GDM1 (cell line): ENCODE data around the gene PRKAR2B.
A peak's percentile ranks its signal among the peaks of the same experiment; 100 is the strongest.

ENCODE experiments used
- DNase-seq: peaks from one replicate; lab custom pipeline; 2025; lab: John Stamatoyannopoulos, UW

PRKAR2B gene

DNA sequence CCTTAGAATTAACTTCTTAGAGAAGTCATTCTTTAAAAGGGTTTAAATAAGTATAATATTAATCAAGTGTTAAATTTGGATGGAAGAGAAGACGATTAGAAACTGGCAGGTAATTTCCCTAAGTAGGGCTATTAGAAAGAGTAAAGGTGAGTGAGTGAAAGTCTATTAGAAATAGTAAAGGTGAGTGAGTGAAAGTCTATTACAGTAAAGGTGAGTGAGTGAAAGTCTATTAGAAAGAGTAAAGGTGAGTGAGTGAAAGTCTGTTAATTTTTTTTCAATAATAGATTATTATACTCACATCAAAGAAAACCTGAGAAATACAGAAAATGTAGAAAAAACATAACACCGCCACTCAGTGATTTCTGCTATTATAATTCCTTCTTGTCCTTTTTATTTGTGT, 113.5 kb downstream of the PRKAR2B start:
- DNase-seq = no peak

DNA sequence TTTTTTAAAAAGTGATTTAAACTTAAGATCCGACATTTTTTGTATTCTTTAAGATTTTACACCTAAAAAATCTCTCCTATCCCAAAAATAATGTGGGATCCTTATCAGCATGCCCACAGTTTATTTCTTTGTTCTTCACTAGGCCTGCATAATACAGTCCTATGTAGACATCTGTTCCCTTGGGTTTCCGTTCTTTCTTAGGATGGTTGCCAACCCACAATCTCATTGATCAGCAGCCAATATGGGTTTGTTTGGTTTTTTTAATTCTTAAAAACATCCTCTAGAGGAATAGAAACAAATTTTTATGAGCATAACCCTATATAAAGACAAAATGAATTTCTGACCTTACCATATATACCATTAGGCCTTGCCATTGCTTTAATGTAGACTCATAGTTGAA, 115.9 kb downstream of the PRKAR2B start:
- DNase-seq = no peak

DNA sequence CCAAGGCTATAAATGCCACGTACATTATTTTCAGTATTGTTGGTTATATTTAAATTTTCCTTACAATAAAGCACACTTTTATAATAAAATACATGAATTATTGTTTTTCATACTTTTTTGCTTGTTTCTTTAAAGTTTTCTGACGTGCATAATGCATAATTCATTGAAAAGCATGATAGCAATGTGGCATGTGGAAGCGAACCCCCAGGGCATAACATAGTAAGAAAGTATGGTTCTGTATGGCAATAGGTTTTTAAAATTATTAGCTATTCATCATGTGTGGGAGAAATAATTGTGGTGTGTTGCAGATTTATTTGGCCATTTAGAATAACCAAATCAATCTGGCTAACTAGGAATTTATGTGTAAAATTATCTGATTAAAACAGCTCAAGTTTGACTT, 116.9 kb downstream of the PRKAR2B start:
- DNase-seq = no peak

DNA sequence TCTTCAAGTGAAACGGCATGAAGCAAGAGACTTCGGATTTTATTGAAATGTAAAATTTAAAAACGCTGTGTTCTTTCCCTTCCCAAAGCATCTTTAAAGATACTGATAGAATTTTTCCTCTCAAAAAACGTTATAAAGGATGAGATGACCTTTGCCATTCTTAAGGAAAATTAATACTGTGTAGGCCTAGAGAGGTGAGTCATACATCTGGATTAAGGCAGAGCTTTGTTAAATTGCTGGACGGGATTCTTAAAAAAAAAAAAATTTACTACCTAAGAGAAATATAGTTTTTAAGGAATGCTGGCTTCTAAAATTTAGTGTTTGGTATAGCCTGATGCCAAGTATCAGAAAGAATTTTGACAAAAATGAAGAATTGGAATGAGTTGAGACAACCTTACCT, 118.0 kb downstream of the PRKAR2B start:
- no peak for DNase-seq

DNA sequence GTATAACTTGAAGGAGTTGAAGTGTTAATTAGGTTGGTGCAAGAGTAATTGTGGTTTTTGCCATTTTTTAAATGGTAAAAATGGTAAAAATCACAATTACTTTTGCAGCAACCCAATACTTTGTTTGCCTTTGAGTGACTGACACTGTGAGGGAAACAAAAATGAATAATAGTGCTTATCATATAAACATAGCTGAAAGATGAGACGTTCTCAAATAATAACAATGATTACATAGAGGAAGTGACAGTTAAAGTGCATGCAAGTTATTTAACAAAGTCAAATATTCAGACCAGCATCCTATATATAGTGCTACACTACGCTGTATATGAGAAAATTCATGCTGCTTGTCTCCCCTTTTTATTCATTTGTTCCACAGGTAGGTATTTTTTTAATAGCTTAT, 119.6 kb downstream of the PRKAR2B start:
- no peak for DNase-seq

DNA sequence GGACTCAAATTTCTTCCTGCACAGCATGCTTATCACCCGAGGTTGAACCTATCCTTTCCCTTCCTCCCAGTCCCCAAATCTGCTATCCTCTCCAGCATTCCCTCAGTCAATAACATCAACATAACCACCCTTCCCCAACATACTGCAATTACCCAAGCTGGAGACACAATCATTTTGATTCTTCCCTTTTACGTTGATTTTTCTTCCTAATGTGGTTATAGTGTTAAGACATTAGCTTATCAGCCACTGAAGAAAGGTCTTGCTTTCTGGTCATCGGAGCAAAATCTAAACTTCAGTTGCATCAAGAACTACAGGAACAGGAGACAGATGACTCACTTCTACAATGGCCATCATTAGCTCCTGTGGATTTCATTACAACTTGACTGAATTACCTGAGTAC, 120.8 kb downstream of the PRKAR2B start:
- DNase-seq = no peak

DNA sequence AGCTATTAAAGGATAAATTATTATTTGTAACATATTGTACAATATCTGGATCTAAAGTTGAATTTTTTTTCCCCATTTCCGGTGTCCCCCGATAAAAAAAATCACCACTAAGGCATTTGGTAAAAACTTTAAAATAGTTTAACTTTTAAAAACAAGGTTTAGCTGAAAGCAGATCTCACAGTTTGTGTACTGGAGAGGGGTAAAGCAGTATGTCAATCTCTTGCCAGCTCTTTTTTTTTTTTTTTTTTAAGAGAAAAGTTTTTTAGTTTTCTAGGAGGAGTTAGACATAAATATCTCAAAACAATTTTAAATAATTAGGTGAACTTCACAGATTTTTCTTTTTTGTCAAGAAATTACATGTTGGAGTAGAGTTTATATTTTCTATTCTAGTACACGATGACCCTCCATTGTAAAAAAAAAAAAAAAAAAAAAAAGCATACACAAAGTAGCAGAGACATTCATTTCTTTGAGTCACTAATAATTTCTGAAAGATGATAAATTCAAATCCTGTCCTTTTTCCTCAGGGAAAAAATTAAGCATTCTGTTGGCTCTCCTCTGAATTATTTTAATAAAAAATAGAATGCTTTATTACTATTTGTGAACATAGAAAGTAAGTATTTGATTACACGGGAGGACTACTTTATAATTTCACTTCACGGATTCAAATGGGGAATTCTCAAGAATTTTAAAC, 122.4 kb downstream of the PRKAR2B start:
- no peak for DNase-seq

DNA sequence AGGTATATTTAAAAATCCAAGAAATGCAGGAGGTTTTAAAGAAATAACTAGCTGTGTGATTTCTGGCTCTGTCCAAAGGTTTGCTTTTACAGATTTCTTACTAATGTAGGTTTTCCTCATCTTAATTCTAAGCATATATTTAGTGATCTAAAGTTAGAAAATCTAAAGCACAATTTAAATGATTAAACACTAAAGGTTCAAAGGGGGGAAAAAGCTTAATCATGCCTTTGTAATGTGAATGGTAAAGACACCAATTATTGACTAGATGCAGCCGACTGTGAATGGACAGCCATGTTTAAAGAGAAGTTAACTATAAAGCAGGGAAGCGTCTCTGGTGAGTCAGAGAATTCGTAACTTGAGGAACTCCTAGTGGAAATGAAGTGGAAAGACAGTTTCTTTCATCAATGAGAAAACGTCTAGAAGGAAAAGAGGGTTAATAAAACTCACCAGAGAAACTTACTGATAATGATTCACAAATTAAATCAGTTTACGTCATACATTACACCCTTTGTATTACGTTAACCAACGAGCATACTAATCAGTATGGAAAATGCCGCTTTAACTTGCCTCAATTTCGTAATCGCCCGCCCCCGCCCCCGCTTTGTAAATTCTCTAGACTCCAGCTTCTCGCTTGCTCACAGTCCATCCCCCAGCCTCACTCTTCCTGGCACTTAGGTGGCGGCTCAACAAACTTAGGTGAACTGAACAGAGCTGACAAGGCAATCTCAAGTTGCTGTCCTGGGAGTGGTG, 123.2 kb downstream of the PRKAR2B start:
- DNase-seq = peak; percentile 25

DNA sequence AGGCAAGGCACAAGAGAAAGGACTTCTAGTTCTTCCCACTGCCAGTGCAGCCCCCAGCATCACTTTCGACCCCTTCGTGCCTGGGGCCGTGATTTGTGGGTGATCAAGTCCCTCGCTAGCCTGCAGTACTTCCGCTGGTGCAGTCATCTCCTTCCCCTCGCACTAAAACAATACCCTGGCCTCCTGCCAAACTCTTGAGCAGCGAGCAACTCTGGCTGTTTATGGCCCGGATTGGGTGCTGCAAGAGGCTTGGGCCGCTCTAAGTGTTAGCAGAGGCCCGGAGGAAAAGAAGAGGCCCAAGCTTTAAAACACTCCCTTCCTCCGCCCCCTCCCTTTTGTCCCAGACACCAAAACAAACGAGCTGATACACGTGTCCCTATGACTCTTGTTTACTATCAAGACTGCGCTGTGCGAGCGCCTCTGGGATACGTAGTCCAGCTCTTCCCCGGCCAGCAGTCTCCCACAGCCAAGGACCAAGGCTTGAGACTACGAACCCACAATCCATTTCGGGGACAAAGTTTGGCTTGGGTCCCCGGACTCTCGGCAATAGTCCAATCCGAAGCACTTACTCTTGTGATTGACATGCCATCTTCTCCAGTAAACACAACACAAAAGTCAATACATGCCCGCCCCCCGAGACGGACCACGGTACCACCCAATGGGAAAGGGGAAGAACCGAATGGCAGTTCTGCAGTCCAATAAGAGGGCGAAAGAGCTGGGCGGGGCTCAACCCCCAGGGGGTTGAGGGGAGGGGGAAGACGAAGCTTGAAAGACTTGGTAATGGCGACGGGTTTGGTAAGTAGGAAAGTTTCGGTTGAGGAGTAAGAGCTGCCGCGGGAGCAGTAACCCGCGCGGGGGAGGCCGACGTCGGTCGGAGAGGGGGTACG, 124.0 kb downstream of the PRKAR2B start, which contains the start of gene HBP1:
HBP1 (plus strand) TSS at position 771 of the 887 bp plus-strand sequence. CDS start 10,891 bp downstream, outside the sequence.
- DNase-seq = peak; percentile 99

DNA sequence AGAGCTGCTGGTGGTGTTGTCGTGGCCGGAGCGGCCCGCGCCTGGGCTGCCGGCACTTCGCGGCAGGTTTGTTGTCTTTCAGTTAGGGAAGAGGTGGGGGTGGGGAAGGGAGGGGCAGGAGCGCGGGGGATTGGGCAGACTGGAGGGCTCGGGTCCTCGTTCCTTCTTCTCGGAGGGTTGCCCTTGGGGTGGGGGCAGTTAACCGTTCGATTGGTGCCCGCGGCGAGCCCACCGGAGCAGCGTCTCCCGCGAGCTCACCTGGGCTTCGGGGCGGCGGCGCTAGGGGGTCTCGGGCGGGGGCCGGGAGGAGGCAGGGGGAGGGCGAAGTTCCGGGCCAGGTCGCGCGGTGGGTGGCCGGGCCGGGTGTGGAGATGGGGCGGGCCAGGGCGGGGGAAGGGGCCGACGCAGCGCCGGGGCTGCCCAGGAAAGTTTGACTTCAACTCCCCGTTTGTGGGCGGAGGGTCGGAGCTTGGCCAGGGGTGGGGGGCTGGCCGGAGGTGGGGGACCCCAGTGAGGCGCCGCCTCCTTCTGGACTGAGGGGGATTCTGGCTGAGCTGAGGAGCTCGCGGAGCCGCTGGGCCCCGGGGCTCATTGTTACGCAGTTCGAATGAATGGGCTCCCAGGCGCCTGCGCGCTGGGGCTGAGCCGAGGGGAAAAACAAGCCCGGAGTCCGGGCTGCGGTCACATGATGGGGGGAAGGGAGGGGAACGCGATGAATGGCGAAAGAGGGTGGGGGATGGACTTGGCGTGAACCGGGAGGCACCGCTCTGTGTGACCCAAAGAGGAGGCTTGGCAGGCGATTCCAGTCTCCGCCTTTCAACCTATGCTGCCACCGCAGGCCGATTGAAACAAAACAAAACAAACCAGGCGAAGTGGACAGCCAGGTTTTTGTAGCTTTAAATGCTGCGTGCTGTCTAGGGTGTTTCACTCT, 124.9 kb downstream of the PRKAR2B start:
- DNase-seq = peak; percentile 84

DNA sequence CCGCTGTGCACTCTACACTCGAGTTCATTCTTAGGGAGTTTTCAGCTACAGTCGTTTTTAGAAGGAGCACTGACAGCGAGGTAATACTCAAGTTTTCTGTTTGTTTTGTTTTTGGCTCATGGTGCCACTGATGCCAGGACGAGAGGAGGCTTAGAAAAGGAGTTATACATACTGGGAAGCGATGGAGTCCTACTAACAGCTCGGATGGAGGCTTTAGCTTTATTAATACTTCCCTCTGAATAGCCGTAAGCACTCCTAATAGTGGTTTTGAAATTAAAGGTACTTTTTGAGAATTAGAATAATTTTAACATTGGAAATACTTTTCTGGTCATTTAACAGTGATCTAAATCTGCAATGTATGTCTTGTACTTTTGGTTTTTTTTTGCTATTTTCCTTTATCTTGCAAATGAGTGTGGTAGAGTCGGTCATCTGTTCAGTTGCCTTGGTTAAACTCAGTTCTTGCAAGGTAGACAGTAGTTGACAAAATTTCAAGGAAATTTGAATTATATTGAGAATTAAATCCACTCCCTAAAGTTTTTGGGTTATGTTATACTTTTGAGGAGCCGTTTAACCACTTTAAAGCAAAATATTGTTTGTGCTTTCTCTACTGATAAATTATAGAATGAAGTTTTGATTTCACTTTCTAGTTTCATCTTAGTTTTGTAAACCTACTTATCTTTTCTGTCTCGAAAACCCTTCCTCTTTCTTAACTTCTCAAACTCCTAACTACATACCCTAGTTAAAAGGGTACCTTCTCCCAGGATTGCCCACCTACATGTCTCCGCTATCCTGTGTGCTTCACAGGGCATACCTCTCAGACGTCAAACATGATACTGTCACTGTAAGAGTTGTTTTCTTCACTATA, 125.8 kb downstream of the PRKAR2B start:
- no peak for DNase-seq

DNA sequence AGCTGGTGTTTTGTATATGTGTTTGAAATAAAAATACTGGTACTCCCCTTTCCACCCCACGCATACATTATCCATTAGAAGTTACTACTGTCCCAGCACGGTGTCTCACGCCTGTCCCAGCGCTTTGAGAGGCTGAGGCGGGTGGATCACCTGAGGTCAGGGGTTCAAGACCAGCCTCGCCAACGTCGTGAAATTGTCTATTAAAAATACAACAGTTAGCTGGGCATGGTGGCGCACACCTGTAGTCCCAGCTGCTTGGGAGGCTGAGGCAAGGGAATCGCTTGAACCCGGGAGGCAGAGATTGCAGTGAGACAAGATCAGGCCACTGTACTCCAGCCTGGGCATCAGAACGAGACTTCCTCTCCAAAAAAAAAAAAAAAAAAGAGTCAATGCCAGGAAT, 127.0 kb downstream of the PRKAR2B start:
- no peak for DNase-seq

DNA sequence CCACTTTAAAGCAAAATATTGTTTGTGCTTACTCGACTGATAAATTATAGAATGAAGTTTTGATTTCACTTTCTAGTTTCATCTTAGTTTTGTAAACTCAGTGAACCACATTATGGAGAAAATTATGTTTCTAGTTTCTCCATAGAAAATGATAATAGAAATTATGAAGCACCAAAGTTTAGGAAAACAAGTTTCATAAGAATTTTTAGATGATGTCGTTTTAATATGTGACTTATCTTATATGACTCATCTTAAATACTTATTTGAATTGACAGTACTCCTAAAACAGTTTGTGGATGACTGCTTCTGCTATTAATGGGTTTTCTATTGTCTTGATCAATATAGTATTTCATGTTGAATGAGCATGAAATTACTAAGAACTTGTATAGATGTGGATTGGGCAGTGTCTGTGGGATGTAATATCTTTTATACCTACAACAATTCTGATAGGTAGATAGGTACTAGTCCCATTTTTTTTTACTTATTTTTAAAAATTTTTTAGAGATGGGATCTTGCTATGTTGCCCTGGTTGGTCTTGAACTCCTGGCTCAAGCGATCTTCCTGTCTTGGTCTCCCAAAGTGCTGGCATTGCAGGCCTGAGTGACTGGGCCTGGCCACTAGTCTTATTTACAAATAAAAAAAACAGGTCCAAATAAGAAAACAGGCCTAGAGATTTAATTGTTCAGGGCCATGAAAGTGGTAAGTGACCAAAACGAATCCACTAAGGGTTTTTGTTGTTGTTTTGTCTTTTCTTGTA, 127.9 kb downstream of the PRKAR2B start:
- no peak for DNase-seq

DNA sequence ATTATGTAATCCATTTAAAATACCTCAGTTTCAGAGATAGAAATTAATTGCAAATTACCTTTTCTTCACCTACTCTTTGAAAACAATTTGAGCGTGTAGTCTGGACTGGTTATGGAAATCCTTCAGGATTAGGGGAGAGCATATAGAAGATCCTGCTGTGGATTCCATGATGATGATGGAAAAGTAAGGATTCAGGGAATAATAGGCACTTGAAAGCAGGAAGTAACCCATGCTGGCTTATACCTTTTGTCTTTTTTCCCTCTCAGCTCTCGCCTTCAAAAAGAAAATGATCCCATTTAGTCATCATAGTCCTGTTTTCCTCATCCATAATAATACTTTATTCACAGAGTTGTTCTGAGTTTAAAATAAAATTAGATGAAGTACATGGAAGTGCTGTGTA, 128.7 kb downstream of the PRKAR2B start:
- no peak for DNase-seq

DNA sequence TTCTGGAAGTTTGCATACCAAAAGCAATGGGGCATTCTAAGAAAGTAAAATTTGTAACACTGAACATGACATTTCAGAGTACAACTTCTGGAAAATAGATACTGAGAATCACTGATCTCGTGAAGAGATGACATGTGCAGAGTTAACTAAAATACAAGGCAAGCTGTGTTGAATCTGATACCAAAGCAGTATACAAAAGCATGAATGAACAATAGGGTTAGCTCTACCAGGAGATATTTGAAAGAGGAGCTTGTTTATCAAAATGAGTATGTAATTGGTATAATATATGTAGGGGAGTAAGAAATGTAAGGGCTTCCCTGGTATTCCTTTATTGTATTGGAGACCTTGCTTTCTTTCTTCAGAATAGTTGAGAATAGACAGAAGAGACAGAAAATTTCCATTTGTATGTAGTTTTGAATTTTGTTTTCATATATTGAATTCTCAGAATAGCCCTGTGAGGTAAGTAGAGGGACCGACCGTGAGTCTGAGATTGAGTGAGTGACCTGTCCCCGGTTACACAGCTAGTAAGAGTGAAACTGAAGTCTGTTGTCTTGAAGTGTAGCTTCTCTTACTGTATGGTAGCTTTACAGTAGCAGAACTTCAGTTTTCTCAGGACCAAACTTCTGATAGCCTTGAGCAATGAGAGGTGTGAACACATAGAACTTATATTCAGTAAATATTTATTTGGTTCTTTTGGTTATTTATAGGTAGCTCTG, 129.3 kb downstream of the PRKAR2B start:
- no peak for DNase-seq

DNA sequence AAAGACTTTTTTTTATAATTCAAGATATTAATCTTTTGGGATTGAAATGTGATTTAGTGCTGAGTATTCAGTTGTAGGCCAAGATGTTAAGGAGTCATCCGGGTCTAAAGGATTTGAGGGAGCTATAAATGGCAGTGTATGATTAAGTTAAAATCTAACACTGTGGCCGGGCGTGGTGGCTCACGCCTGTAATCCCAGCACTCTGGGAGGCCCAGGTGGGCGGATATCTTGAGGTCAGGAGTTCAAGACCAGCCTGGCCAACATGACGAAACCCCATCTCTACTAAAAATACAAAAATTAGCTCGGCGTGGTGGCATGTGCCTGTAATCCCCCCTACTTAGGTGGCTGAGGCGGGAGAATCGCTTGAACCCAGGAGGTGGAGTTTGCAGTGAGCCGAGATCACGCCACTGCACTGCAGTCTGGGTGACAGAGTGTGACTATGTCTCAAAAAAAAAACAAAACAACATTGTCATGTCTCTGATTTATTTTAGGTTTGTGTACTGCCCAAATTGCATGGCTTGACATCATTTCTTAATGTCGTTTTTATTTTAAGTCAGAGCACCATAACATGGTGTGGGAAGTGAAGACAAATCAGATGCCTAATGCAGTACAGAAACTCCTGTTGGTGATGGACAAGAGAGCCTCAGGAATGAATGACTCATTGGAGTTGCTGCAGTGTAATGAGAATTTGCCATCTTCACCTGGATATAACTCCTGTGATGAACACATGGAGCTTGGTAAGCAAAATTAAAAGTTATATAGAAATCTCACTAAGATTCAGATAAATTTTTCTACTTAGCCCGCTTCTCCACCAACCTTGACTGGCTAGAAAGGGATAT, 135.0 kb downstream of the PRKAR2B start:
- no peak for DNase-seq

DNA sequence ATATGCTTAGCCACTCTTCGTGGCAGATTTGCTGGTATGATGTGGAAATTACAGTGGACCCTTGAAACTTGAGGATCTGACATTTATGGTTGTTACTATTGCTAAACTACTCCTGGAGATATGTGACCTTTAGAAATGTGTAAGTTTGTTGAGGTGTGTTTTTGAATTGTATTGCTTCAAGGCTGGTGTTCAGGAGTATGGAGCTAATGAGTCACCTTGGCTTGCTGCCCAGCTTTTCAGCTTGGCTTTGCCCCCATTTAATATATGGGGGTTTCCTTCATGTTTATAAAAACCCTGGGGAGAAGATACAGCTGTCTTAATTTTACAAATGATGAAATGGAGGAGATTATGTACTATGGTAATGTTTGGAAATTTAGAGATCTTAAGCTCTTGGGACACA, 135.9 kb downstream of the PRKAR2B start:
- no peak for DNase-seq

DNA sequence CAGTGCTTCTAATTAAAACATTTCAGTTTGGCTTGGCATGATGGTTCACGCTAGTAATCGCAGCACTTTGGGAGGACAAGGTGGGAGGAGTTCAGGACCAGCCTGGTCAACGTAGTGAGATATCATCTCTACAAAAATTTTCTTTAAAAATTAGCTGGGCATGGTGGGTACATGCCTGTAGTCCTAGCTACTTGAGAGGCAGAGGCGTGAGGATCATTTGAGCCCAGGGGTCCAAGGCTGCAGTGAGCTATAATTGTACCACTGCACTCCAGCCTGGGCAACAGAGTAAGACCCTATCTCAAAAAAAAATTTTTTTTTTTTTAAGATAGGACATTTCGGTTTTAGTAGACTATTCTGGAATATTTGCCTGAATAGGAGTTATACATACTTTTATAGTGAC, 136.7 kb downstream of the PRKAR2B start:
- no peak for DNase-seq
